ENCODE data around the gene LRRFIP1.
"Not testable (repeated sequence)": the region's sequence is repeated elsewhere in the genome, so short reads cannot be mapped to it uniquely, and the experiment has no call there.

LRRFIP1 gene

DNA sequence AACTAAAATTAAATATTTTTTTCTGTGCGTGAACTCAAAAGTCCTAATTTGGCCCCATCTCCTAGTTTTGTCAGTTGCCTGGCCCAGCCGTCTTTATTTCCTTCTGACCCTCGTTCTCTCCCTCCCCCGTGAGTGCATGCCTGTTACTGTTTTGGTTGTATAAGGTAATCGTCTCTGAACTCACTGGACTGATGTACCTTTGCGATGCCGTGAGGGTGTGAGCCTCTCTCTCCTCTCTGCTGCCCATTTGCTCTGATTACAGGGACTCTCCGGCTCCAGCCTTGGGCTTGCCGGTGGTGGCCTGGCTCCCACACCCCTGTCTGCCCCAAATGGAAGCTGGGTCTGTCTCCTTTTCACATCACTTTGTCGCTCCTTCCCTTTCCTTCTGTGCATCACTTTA, 104.7 kb downstream of the LRRFIP1 start:
- peak; percentile 63 for DNase-seq

DNA sequence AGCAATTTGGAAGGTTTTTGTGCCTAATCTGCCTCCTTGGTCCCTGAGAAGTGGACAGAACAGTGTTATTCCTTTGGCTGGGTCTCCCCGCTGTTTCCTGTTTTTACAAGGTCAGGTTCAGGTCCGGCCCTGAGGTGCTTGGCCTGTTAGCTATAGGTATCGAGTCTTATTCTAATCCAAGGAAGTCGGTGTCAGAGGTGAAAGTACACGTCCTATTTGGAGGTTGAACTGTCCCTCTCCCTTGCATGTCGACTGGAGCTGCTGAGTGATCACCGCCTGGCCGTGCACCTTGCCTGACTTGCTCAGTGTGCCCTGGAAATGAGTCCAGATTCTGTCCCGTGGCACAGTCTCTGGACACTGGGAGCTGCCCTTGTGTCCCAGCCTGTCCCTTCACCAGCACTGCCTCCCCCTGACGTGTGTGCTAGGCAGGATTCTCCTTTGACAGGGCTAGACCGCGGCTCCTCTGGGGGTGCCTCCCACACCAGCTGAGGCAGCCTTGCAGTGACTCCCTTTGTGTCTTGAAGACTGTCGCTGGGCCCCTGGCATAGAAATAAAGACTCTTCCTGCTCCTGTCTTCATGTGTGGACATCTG, 105.5 kb downstream of the LRRFIP1 start:
- DNase-seq: peak; percentile 66

DNA sequence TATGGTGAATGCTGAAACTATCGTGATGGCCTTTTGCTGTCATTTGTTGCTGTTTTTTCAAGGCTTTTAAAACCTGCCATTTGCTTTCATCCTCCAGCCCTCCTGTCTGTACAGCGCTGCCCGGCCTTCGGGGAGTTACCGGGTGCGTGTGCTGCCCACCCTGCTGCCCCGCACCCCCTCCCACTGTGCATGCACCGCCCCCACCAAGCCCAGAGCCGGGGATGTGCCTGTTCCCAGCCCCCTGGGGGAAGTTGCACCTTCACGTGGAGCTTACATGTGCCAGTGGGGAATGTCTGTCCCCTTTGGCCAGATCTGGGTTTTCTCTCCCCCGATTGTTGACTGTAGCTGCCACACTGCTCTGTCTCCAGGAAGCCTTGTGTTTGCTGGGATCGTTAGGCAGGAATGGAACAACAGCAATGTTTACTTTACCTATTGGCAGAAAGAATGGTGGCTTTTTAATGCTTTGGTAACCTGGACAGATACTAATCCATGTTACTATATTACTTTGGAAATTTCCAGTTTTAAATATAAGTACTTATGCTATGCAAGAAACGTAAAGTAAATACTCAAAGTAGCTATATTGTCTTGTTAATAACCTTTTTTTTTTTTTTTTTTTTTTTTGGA, 106.4 kb downstream of the LRRFIP1 start:
- peak; percentile 92 for DNase-seq

DNA sequence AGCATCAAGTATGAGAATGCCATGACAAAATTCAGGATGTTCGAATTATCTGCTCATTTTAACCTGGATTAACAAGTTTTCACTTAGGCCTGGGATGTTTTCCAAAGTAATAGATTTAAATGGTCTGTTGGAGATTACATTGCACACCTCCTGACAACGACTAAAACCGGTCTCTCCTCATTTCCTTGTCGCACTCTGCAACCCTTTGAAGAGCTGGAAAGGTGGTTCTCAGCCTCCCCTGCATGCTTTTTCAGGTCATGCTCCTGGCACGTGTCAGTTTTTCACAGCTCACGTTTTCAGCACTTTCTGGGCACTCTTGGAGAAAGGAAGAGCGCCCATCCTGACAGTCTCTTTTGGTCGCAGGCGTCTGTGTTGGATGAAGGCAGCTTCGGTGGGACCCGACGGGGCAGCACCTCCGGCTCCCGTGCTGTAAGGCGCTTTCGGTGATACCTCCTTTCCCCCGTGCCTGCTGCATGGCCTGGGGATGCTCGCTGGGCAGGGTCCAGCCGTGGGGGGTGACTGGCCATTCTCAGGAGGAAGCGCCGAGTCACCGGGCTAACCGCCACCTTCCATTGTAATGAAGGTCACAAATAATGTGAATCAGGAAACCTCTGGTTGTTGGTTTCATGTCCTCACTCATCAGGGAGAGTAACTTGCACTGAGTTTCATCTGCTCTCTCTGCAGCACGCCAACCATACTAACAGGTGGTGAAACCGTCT, 107.7 kb downstream of the LRRFIP1 start:
- DNase-seq: no peak

DNA sequence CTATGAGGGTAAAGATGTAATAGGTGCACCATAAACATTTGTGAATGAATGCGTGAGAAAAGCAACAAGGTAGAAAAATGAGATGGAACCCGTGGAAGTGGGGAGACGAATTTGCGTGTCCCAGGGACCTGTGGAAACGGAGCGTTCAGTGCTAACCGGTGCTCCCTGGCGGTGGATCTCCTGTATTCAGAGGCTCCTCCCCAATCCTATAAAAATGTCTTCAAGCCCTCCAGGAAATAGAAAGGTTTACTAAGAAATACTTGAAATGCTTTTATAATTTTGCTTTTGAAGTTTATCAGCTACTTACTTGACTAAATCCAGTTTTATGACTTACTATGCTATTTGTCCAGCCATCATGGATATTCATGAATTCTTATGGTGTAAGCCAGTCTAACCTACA, 108.4 kb downstream of the LRRFIP1 start:
- DNase-seq: no peak

DNA sequence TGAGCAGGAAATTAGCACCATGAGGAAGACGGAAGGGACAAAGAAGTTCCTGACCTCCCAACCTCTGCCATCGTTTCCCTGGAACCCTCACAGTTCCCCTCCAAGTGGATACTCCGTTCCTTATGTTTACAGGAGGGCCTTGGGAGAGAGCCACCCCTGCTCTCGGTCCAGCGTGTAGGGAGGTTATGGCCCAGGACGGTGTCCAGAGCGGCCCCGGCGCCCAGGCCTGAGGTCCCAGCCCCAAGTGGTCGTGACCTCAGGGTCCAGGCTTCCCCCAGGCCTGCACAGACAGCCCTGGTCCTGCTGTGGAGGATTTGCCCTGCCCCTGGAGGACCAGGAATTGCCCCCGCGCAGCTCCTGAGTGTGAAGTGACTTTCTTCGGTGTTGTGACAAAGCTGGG, 109.4 kb downstream of the LRRFIP1 start:
- no peak for DNase-seq

DNA sequence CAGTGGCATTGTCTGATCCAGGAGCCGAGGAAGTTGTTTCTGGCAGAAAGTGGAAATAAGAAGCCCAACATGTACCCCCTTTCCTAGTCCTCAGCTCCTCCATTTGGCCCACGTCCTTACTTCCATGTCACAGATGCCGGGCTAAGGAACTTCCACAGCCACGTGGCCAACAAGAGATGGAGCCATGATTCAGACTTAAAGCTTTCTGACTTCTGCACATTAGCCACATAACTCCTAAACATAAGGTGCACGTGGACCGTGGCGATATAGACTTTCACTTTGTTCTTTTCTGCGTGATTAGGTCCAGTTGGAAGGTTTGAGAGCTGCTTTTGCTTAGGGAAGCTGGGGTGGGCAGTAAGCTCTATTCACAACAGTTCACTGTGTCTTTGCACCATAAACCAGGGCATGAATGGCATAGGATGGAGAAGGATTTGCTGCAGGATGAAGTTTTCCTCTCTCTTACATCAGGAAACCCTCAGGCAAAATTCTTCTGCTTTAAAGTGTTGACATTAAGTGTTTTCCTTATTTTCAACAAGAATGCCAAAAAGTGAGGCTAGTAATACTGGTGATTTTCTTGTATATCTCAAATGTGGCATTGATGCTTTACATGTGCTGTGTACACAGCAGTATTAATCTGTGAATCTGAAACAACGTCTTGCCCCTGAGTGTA, 109.9 kb downstream of the LRRFIP1 start:
- no peak for DNase-seq

DNA sequence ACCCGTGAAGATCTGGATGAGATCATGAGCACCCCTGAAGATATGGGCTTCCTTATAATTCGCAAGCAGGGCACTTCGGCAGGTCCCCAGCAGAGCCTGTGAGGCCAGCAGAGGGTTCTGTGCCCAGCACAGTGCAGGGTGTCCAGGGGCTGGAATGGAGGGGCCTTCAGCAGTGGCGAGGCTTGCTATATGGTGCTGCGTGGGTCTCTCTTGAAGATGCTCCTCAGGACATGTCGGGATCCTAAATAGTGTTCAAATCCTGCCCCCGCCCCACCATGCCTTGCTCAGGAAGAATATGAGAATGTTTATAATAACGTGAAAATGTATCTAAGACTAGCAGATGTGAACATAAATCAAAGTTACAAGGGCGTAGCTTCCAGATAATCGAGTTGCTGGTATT, 110.9 kb downstream of the LRRFIP1 start:
- no peak for DNase-seq

DNA sequence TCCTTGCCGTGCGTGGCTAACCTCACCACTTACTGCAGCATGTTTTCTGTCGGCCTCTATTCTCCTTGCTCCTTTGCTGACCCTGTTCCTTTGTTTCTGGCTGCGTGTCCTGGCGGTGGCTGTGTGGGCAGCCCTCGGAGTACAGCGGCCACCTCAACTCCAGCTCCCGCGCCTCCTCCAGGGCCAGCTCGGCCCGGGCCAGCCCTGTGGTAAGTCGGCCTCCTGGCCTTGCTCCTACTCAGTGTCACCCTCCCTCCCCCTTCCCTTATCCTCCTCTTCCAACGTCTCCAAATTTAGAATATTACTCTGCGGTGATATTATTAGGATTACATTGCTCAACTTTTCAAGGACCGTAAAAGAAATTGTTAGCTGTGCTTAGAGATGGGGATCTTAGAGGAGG, 111.7 kb downstream of the LRRFIP1 start:
- DNase-seq: no peak

DNA sequence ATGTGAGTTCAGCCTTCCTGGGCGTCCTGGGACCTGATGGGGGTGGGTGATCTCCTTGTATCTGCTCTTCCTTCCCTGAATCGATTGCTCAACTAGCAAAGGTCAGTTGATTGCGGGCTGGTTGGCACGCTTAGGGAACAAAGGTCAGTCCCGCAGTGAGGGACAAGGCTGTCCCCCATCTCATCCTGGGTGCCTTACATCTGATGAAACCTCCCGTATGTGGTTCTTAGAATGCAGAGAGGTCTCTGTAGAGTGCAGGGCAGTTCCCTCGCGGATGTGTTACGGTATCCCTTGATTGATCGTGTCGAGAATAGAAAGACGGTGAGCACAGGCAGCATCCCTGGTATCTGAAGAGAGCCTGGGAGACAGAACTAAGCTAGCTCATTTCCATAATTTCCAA, 114.8 kb downstream of the LRRFIP1 start:
- DNase-seq: no peak

DNA sequence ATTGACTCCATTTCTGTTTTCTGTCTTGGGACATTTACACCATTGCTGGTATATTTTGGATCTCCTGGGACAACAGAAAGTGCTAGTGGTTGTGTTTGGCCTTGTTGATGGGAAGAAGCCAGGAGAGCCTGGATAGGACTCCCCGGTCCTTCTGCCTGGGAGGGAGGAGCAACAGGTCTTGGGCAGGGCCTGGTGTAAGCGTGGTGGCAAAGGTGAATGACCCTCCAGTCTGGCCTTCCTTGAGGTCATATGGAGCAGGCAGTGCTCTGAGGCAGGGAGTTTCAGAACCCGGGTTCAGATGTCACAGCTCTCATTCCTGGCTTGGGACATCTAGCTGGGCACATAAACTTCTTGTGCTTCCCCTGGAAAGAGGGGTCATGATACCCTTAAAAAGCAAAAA, 115.2 kb downstream of the LRRFIP1 start:
- no peak for DNase-seq

DNA sequence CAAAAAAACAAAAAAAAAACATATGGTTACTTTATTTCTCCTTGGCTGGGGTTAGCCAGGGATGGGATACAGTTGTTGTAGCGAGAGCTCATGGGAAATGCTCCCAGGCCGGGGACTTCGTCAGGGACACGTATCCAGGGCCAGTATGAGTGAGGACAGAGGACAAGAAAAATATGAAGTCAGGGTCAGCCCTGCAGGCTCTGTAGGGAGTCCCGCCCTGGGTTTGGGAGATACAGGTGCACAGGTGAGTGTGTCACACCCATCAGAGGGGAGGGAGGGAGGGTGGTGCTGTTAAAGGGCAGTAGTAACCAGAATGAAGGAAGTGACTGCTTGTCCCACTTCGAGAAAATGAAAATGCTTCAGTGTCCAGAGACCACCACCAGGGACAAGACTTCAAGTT, 115.6 kb downstream of the LRRFIP1 start:
- DNase-seq: no peak

DNA sequence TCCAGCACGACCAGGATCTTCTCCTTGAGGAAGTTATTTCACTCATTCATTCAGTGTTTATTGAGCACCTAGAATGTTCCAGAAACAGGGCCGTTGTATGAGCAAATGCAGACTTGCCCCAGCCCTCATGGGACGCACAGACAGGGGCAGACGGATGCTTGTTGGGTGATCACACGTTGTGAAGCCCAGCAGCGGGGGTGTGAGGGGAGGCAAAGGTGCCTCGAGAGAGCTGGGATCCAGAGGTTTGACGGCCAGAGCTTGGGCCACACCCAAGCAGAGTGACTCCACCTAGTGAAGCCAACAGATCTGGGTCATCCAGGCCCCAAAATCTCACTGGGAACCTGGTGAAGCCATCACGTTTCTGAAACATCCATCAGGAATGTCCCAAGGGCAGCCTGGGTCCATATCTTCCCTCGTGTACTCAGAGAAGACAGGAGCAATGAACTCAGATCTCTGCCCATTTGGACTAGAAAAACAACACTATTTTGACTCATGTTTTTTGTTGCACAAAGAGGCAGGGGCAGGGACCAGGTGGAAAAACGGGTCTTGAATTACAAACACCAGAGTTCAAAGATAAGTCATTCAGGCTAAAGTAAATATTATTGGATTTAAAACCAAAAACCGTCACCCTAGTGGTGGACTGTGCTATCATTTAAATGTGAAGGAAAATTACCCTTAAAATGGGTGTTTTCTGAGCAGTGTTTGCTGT, 116.3 kb downstream of the LRRFIP1 start:
- peak; percentile 10 for DNase-seq

DNA sequence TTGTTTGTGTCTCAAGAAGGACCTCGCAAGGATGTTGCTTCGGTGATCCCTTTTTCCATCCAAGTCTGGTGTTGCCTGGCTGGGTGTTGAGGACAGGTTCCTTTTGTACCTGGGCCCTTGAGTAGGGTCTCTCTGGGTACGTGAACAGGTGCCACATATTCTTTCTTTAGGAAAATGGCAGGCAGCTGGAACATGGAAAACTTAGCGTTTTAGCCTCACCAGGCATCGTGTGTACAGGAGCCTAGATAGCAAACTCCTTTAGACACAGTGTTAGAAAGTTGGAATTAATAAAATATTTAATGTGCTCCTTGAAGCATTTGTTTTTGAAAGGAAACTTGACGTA, 116.9 kb downstream of the LRRFIP1 start:
- peak; percentile 10 for DNase-seq

DNA sequence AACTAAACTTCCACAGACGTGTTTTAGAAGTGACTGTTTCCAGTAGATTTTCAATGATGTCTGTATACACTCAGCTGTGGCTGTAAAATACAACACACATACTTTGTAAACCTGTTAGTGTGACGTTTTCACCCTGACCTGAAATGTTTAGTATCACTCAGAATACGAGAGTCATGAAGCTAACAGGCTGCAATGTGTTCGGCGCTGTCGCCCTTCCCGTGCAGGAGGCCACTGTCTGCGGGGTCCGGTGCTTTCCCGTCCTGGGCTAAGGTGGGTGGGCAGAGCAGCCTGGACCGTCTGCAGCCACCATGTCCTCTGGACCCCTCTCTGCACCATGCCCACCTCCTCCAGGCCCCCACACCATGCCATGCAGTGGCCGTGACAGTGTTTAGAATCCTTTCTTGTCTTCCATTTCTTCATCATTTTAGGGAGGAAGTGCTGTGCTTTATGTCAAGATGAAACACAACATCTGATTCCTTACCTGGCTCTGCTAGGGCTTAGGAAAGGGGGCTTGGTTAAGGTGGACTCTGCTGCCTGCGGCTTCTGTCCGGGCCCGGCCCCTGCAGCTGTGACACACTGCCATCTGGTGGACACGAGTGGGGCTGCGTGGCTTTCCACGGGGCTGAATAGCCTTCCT, 117.3 kb downstream of the LRRFIP1 start:
- DNase-seq: peak; percentile 59

DNA sequence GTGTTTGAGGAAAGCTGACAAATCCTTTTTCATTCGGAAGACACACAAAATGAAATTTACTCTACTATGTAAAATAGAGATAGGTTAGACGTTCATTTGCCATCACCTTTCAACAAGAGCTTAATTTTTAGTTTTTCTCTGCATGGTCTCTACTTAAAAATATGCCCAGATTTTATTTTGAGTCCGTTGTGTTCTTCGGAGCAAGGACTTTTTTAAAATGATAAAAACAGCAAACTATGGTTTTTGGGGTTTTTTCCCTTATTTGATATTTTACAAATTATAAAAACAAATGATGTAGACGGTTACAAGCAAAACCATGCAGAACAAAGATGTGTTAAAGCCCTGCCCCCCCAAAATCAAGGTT, 117.8 kb downstream of the LRRFIP1 start:
- DNase-seq: no peak

DNA sequence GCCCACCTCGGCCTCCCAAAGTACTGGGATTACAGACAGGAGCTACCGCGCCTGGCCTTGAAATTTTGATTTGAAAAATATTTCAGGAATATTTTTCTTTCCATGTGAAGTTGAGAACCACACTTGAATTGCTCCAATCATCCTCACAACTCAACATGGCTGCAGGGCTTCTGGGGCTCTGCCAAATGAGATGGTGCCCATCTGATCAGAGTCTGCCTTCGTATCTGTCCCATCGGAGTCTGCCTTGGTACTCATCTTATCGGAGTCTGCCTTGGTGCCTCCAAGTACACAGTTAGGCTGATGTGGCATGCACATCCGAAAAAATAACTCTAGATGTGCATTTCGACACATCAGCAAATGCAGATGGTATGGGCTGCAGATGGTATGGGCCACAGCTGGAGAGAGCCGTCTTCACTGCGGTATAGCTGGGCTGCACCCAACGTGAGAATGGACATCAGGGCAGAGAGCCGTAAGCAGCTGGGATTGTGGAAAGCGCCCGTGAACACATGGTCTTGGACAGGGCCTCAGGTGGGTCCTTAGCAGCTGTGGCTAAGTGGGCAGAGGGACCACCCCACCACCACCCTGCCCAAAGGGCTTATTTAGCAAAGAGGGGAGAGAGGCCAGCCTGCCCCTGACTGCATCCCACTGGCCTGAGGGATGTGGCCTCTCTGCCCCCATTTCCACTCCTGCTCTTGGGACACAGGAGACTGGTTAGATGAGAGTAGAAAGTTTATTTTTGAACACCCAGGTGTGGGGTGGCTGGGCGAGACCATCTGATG, 119.1 kb downstream of the LRRFIP1 start:
- no peak for DNase-seq

DNA sequence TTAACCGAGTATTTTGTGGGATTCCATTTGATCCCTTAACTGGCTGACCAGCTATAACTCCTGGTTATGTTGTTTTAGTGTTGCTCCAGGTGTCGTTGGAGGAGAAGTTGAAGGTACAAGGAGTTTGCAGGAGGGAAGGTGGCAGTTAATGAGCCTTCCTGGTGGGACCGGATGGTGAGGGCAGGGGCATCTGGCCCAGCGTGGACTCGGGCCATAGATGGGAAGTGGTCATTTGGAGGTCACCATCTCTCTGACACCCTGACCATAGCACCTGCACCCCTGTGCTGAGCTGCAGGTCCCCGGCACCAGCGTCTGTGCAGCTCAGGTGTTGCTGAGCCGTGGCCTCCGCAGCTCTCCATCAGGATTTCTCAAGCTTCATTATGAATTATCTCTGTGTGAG, 119.8 kb downstream of the LRRFIP1 start:
- no peak for DNase-seq

DNA sequence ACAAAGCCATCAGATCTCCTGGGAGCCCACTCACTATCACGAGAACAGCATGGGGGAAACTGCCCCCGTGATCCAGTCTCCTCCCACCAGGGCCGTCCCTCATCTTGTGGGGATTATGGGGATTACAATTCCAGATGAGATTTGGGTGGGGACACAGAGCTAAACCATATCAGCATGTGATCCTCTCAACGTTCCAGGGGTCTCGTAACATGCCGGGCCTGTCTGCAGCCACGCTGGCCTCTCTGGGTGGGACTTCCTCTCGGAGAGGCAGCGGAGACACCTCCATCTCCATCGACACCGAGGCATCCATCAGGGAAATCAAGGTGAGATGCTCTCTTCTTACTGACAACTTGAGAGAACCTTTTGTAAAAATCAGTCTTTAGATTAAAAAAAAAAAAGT, 121.6 kb downstream of the LRRFIP1 start:
- no peak for DNase-seq

DNA sequence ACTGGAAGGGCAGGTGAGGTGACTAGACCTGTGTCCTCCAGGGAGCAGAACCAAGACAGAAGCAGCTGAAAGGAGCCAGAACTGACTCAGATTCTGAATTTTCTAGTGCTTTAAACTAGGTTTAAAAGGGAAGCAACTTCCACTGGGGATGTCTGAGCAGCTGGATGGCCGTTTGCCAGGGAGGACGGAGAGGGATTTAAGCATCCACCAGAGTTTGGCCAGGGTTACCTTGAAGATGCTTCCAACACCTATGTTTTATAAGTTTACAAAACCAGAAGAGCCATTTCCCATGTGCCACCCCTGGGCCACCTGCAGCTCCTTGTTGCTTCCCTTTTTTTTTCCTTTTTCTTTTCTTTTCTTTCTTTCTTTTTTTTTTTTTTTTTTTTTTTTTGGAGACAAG, 122.6 kb downstream of the LRRFIP1 start:
- DNase-seq: no peak

DNA sequence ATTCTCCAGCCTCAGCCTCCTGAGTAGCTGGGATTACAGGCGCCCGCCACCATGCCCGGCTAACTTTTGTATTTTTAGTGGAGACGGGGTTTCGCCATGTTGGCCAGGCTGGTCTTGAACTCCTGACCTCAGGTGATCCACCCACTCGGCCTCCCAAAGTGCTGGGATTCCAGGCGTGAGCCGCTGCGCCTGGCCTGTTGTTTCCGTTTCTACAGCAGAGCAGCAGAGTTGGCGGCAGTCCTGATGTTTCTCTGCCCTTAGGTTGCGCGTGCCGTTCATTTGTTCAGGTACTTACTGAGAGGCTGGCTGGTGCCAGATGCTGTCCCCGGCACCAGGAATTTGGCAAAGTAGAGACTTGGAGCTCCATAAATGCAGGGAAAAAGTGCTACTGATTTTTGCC, 123.1 kb downstream of the LRRFIP1 start:
- not testable (repeated sequence) for DNase-seq

DNA sequence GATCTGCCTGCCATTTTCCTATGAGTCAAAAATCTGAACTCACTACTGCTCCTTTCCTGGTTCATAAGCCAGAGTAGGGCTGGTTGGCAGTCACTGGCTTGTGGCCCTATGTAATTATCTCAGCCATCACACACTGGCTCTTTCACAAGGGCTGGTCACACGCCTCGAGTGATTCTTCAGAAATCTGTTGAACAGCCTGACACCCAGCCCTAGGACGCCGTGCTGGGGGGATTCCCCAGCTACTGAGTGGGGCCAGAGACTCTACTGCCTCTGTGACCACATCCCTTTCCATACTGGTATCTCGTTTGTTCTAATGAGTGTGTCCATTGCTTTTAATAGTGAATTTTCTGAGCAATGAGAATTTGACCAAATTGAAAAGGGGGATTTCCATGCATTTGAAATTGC, 125.4 kb downstream of the LRRFIP1 start:
- no peak for DNase-seq

Data from NCI-H69 (cell line).